Pancreas (tissue), 10 donors: Measurements from ENCODE around the gene DNAH9. TPM values are rescaled to one million over a fixed set of nuclear protein-coding genes. Genes with fewer than 3 reads are reported as not detected.

Experiments used
- ATAC-seq, 4 donors: fragments of 200-7000 bp; cut with Tn5 transposase; one replicate each; pipeline versions ENCODE4 v1.8.0 to v1.9.1; 2020; ENCODE audit warnings: mild to moderate bottlenecking in 4 of 4, moderate library complexity in 4 of 4
- DNase-seq, 6 donors: peaks; one replicate each; pipeline ENCODE4 v3.0.0-alpha.2; 2020
- FAIRE-seq: peaks from 2 replicates; lab custom pipeline; 2012; peaks lifted over from hg19 to GRCh38; lab: Jason Lieb, UNC
- H3K27ac ChIP-seq, 4 donors: fragments of 200-600 bp; sonication (generic); 1 replicate in 3 of 4; 2 replicates in 1 of 4; pipeline versions ENCODE4 v1.5.0 to v1.8.0; 2020
- H3K27me3 ChIP-seq, 4 donors: fragments of 200-600 bp; one replicate each; pipeline ENCODE4 v1.8.0; 2021
- H3K36me3 ChIP-seq, 3 donors: fragments of 200-600 bp; sonication (generic) in 1 of 3; one replicate each; pipeline versions ENCODE4 v1.5.0 to v1.8.0; 2020 to 2021
- H3K4me1 ChIP-seq, 3 donors: fragments of 200-600 bp; one replicate each; pipeline ENCODE4 v1.8.0; 2021
- H3K4me3 ChIP-seq, 4 donors: fragments of 200-600 bp; sonication (generic) in 2 of 4; one replicate each; pipeline versions ENCODE4 v1.5.0 to v1.8.0; 2020 to 2021
- H3K9me3 ChIP-seq, 4 donors: fragments of 200-600 bp; one replicate each; pipeline ENCODE4 v1.8.0; 2021
- WGBS, 2 donors: extraction: QIAGEN DNeasy Blood & Tissue Kit; methylation state at CpG; one replicate each; pipeline ENCODE4 v1.1.7; 2013; 5-methylcytosine and 5-hydroxymethylcytosine counted together
- intact Hi-C, 3 donors: fragments of 100-400 bp; cut with DNase I; formaldehyde crosslinking; loops; one replicate each; pipeline versions ENCODE4 v1.11.1 to v1.14.2; 2022
- polyA plus RNA-seq, 2 donors: library from polyadenylated mRNA; stranded (reverse); fragments of 200-250 nt; gene quantifications; one replicate each; pipeline ENCODE4 v1.2.3, GENCODE V29; 2013
- total RNA-seq, 6 donors: library from RNA; stranded (reverse); fragmentation: NEBNext Ultra II Directional in 4 of 6; extraction: Animal tissue kit (Norgen Biotek cat#: 25700) in 4 of 6; gene quantifications; one replicate each; pipeline versions ENCODE4 v1.2.1 to v1.2.4, GENCODE V29; 2021 to 2023
- TF ChIP-seq, protein P1 (sequence below), 4 donors: fragments of 200-600 bp; sonication (generic) in 3 of 4; IDR thresholded peaks; one replicate each; pipeline versions ENCODE4 v1.5.0 to v1.8.0; 2021; ENCODE audit warnings: antibody characterized with exemption in 4 of 4
- donor health status: healthy with polysubstance abuse.
- donor health status: DM: no; HTN: no; CAD: no; lungs with moderate emphysema.
- donor health status: DM: no; HTN: no; CAD: no.
- donor health status: control.
- donor health status: control.
- donor health status: Bipolar disorder and iron deficiency.
- donor health status: DM: yes; HTN: yes; CAD: no.
- donor health status: DM: no; HTN: no; CAD: no.
- donor health status: DM: no; HTN: no; CAD: no.
- donor health status: DM: yes; HTN: yes; CAD: no.

DNAH9 gene
- total and polyA plus RNA-seq, 8 donors = 0.53 to 2.4 (median 1.3) TPM

GRCh38 chr17:11803231-11803969 lies 205.1 kb downstream of the DNAH9 start:
- Histone ChIP-seq H3K27ac (no peak overlapping the region), H3K36me3 (no peaks in the 10 kb centered on the region), H3K27me3 (no peaks in the 10 kb centered on the region), H3K9me3 (no peaks in the 10 kb centered on the region), H3K4me3 (no peak overlapping the region), H3K4me1 (no peaks in the 10 kb centered on the region)
- DNase-seq (no peak), ATAC-seq (no peak), FAIRE-seq (no peak)
- intact Hi-C loops = no loop called here
- TF ChIP-seq, protein P1, sequence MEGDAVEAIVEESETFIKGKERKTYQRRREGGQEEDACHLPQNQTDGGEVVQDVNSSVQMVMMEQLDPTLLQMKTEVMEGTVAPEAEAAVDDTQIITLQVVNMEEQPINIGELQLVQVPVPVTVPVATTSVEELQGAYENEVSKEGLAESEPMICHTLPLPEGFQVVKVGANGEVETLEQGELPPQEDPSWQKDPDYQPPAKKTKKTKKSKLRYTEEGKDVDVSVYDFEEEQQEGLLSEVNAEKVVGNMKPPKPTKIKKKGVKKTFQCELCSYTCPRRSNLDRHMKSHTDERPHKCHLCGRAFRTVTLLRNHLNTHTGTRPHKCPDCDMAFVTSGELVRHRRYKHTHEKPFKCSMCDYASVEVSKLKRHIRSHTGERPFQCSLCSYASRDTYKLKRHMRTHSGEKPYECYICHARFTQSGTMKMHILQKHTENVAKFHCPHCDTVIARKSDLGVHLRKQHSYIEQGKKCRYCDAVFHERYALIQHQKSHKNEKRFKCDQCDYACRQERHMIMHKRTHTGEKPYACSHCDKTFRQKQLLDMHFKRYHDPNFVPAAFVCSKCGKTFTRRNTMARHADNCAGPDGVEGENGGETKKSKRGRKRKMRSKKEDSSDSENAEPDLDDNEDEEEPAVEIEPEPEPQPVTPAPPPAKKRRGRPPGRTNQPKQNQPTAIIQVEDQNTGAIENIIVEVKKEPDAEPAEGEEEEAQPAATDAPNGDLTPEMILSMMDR (IDR thresholded peaks at IDR 0.05) = no peak
- 64 to 66% methylated on average over 9 of the region's 9 CpGs for WGBS, 2 donors

GRCh38 chr17:11805138-11805537 lies 206.9 kb downstream of the DNAH9 start:
- ATAC-seq (no peak), DNase-seq (no peak), FAIRE-seq (no peak)
- Histone ChIP-seq H3K36me3 (no peaks in the 10 kb centered on the region), H3K27ac (no peak overlapping the region), H3K9me3 (no peaks in the 10 kb centered on the region), H3K4me3 (no peak overlapping the region), H3K4me1 (no peaks in the 10 kb centered on the region), H3K27me3 (no peaks in the 10 kb centered on the region)
- WGBS, 2 donors = 70 to 76% methylated on average over 6 of the region's 6 CpGs
- intact Hi-C loops = no loop called here
- TF ChIP-seq, protein P1 (IDR thresholded peaks at IDR 0.05) = no peak

GRCh38 chr17:11805952-11806351 lies 207.7 kb downstream of the DNAH9 start:
- Histone ChIP-seq H3K9me3 (no peaks in the 10 kb centered on the region), H3K4me3 (no peak overlapping the region), H3K27me3 (no peaks in the 10 kb centered on the region), H3K4me1 (no peaks in the 10 kb centered on the region), H3K27ac (no peak overlapping the region), H3K36me3 (no peaks in the 10 kb centered on the region)
- ATAC-seq = no peak
- FAIRE-seq = no peak
- DNase-seq = no peak
- intact Hi-C loops = no loop called here
- TF ChIP-seq, protein P1 (IDR thresholded peaks at IDR 0.05) = no peak
- 88 to 91% methylated on average over 7 of the region's 7 CpGs for WGBS, 2 donors

GRCh38 chr17:11807606-11808005 lies 209.3 kb downstream of the DNAH9 start:
- no peak for FAIRE-seq
- 67 to 77% methylated on average over 7 of the region's 7 CpGs for WGBS, 2 donors
- Histone ChIP-seq H3K27ac (no peak overlapping the region), H3K4me3 (no peak overlapping the region), H3K4me1 (no peaks in the 10 kb centered on the region), H3K36me3 (no peaks in the 10 kb centered on the region), H3K27me3 (no peaks in the 10 kb centered on the region), H3K9me3 (no peaks in the 10 kb centered on the region)
- TF ChIP-seq, protein P1 (IDR thresholded peaks at IDR 0.05) = no peak
- ATAC-seq = no peak
- DNase-seq = no peak
- intact Hi-C loops = no loop called here

- intact Hi-C loops = no loop called here
- DNase-seq = no peak
- H3K36me3 ChIP-seq = no peaks in the 10 kb centered on the region
- H3K9me3 ChIP-seq = no peaks in the 10 kb centered on the region
- no peaks in the 10 kb centered on the region for H3K4me1 ChIP-seq
- 81 to 83% methylated on average over 4 of the region's 4 CpGs for WGBS, 2 donors
- H3K4me3 ChIP-seq = no peak overlapping the region
- H3K27ac ChIP-seq = no peak overlapping the region
- H3K27me3 ChIP-seq = no peaks in the 10 kb centered on the region
- no peak for ATAC-seq
- TF ChIP-seq, protein P1 (IDR thresholded peaks at IDR 0.05) = no peak
- no peak for FAIRE-seq
These were observed 215.0 kb downstream of the DNAH9 start for GRCh38 chr17:11813278-11813677.
